ENCODE results near the gene TUBB1.

DNA sequence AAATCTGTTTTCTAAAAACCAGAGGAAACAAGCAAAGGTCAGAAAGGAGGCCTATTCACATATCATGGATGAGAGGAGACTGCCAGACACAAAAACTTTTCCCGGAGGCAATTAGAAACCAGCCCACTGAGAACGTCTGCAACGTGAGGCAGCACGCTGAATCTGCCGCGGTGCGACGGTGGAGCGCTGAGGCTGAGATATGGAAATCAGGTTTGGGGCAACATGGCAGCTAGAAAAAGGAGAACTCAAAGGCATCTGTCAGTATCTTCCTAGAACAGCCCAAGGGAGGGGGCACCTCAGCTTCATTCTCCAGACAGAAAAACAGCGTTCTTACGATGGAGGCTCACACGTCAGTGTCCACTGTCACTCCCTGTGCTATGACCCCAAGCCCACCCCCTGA lies 18.2 kb downstream of the TUBB1 start:
- TF ChIP-seq MAZ (IDR thresholded peaks at IDR 0.05; ENCODE audit: borderline replicate concordance, low read depth, low read length) = no peak
- no peak for TF ChIP-seq POLR2A (IDR thresholded peaks at IDR 0.05; ENCODE audit: low read depth, low read length)
- TF ChIP-seq, protein P1, sequence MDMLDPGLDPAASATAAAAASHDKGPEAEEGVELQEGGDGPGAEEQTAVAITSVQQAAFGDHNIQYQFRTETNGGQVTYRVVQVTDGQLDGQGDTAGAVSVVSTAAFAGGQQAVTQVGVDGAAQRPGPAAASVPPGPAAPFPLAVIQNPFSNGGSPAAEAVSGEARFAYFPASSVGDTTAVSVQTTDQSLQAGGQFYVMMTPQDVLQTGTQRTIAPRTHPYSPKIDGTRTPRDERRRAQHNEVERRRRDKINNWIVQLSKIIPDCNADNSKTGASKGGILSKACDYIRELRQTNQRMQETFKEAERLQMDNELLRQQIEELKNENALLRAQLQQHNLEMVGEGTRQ (IDR thresholded peaks at IDR 0.05; ENCODE audit: low read depth, low read length) = no peak
- no peak for TF ChIP-seq SMC3 (IDR thresholded peaks at IDR 0.05; ENCODE audit: low read depth, low read length)
- no peak for TF ChIP-seq RCOR1 (IDR thresholded peaks at IDR 0.05; ENCODE audit: insufficient replicate concordance, low read length)
- TF ChIP-seq BHLHE40 (IDR thresholded peaks at IDR 0.05; ENCODE audit: low read depth, low read length) = no peak
- no peak for TF ChIP-seq CTCF (conservative IDR thresholded peaks at IDR 0.05; ENCODE audit: low read depth, low read length)

All from IMR-90 (cell line).